CD4-positive, alpha-beta T cell treated with Interleukin-21 for 1 hour (primary cell): ENCODE results near the gene ITIH1.
"Not testable (repeated sequence)": the region's sequence is repeated elsewhere in the genome, so short reads cannot be mapped to it uniquely, and the experiment has no call there.

ENCODE experiments used
- DNase-seq: peaks from one replicate; pipeline ENCODE4 v3.0.0-alpha.2; 2020

The ITIH1 gene

DNA sequence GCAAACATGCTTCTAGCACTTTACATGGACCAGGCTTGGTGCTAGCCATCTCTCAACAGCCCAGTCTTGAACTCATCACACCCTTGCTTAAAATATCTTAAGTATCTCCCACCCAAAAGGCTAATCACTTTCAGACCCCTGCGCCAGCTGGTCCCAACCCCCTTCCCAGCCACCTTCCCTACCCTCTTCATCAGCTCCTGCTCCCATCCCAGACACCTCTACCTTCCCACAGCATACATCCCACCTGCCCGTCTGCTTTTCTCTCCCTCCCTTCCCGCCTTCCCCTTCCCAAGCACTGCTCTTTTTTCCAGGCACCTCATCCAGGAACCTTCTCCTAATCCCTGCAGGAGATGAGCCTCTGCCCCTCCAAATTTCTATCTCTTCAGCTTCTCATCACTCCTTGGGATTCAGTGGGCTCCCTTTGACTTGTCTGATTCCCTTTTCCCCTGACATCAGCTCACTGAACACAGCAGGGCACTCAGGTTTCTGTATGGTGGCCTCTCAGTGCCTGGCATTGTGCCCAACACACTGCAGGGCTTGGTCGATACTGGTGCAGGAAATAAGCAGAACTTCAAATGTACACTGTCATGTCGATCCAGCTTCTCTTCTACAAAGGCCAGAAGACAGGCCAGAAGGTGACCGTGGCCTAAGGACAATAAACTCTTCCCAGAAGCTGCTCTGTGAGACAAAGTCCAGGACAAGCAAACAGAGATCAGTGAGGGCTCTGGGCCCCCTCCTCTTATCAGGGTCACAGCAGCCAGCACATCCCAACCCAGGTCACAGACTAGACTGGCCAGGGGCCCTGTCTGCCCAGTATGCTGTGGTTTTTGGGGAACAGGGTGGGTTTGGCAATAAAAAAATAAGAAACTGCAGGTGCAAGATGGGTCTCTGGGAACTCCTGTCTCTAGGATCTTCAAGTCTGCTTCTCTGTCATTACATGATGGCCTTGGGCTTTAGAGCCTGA lies 2.2 kb upstream of the ITIH1 start:
- DNase-seq = no peak

DNA sequence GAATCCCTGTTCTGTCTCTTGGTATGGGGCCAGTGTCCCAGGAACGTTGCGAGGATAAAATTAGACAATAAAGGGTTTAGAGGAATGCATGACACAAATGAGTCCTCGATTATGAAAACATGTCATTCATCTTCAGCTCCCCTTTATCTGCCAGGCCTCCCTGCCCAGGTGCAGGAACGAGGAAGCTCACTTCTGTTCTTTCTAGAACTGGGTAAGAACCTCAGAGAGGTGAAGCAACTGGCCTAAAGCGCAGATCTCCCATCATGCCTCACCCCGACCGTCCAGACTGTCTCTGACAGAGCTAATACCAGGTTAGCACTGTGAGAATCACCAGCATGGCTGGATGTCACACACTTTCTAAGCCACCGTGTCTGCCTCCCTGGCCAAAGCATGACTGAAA lies 1.5 kb upstream of the ITIH1 start:
- DNase-seq = no peak

DNA sequence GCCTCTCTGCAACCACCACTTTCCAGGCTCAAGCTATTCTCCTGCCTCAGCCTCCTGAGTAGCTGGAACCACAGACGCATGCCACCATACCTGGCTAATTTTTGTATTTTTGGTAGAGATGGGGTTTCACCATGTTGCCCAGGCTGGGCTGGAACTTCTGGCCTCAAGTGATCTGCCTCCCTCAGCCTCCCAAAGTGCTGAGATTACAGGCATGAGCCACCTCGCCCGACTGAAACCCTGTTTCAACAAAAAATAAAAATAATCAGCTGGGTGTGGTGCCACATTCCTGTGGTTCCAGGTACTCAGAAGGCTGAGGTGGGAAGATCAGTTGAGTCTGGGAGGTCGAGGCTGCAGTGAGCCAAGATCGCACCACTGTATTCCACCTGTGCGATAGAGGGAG lies 913 bp upstream of the ITIH1 start:
- DNase-seq = not testable (repeated sequence)

DNA sequence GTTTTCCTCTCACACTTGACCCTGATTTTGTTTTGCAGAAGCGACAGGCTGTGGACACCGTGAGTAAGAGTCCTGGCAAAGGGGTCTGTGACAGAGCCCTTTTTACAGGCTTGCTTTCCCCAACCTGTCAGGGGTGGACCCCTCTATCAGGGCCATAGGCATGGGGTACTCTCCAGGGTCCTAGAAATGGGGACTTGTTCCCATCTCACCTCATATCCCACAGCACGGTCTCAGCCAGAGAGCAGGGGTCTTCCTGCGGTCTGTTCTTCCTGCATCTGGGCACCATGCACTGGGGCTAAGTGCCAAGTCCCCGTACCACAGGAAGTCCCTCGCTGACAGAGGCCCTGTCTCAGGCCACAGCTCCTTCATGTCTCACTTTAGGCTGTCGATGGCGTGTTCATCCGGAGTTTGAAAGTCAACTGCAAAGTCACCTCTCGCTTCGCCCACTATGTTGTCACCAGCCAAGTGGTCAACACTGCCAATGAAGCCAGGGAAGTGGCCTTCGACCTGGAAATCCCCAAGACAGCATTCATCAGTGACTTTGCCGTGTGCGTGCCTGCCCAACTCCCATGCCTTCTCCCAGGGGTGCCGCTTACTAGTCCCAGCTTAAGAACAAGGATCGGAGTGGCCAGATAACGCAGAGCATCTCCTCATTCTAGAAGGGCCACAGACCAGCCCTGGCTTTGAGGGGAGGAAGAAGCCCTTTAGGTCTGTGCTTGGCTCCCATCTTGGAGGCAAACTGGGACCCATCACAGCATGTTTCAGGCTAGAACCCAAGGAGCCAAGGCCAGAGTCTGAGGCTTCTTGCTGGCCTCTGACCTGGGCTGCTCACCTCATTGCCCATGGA lies 783 bp downstream of the ITIH1 start:
- no peak for DNase-seq

DNA sequence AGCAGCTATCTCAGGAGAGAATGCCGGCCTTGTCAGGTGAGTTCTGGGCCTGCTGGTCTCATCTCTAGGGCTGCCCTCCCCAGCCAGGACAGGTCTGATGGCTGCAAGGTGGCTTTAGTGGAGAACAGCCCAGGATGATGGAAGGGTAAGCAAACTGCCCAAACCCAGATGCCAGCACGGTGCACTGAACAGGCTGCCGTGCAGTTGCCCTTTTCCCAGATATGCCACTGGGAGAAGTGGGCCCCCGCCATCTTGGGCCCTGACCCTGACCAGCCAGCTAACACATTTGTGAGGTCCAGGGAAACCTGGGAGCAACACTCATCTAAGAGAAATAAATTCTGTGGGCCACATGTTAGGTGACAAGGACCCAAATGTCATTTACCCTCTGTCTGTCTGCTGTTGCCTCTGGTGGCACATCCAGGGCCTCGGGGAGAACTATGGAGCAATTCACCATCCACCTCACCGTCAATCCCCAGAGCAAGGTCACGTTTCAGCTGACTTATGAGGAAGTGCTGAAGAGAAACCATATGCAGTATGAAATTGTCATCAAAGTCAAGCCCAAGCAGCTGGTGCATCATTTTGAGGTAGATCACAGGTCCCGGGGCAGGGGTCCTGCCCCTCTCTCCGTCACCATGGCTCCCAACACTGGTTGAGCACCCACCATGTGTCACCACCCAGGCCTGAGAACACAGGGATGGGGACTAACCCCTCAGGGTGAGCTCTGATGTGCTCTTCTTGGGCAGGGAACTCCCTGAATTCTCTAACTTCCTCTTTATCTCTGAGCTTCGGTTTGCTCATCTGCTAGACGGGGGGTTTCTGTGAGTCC lies 1.8 kb downstream of the ITIH1 start:
- no peak for DNase-seq

DNA sequence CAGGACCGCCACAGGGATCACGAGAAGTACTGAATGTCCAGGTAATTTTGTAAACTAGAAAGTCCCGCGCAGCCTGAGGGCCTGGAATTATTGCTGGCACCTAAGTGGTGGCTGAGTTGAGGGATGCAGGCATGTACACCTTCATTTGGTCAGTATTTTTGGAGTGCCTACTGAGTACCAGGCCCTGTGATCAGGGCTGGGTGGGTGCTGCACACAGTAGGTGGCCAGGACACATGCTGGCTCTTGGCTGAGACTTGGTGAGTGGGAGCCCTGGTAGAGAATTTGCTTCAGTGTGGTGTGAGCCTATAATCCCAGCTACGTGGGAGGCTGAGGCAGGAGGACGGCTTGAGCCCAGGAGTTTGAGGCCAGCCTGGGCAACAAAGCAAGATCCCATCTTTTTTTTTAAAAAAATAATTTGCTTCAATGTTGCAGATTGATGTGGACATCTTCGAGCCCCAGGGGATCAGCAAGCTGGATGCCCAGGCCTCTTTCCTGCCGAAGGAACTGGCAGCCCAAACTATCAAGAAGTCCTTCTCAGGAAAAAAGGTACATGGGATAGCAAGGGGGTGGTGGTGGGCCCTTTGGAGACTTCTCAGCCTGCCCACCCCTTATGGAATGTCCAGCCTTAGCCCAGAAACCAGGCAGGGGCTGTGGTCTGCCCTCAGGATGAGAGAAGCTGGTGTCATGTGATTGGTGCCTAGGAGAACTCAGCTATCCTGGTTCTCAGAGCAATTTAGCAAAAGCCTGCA lies 2.6 kb downstream of the ITIH1 start:
- no peak for DNase-seq

DNA sequence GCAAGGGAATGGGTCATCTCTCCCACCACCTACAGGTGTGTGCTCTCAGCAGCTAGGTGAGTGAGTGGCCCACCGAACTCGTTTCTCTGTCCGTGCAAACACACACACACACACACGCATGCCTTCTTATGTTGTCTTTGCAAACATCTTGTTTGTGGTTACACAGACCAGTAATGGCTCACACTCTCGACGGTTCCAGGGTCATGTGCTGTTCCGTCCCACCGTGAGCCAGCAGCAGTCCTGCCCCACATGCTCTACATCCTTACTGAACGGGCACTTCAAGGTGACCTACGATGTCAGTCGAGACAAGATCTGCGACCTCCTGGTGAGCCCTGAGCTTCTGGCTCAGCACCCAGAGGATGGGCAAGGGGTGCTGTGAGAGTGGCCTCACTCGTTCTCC lies 4.3 kb downstream of the ITIH1 start:
- DNase-seq = no peak

DNA sequence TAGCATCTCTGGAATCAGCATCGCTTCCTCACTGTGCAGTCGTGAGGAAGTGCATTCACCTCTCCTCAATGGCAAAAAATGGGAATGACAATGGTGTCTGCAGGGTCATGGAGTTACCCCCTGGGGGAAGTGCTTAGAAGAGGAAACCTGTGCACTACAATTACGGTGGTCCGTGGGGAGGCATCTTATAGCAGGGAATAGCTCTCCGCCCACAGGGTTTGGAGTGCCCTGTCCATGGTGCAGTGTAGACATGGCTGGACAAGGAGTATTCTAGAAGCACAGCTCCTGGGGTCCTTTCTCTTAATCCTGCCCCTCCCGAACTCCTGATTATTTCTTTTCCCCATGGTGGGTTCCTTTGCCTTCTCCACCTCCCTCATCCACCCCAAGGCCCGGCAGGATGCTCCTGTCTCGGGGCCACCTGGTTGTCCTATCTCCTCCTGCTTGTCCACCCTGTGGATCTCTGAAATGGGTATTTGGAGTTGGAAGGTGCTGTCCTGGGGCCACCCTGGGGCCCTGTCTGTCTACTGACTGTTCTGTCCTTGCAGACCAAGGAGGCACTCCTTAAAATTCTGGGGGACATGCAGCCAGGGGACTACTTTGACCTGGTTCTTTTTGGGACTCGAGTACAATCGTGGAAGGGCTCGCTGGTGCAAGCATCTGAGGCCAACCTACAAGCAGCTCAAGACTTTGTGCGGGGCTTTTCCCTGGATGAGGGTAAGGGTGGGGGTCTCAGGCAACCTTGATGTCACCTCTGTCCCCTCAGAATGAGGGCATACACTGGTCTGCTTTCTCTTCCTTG lies 5.2 kb downstream of the ITIH1 start:
- no peak for DNase-seq

DNA sequence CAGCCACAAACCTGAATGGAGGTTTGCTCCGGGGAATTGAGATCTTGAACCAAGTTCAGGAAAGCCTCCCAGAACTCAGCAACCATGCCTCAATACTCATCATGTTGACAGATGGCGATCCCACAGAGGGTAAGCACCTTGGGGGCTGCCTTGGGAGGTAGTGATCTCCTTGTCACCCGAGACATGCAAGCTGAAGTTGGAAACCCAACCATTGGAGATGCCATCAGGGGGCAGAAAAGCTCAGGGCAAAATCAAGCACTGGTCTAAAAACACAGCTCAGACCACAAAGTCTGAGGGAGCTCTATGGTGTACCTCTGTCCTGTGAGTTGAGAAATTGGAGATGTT lies 5.8 kb downstream of the ITIH1 start:
- no peak for DNase-seq

DNA sequence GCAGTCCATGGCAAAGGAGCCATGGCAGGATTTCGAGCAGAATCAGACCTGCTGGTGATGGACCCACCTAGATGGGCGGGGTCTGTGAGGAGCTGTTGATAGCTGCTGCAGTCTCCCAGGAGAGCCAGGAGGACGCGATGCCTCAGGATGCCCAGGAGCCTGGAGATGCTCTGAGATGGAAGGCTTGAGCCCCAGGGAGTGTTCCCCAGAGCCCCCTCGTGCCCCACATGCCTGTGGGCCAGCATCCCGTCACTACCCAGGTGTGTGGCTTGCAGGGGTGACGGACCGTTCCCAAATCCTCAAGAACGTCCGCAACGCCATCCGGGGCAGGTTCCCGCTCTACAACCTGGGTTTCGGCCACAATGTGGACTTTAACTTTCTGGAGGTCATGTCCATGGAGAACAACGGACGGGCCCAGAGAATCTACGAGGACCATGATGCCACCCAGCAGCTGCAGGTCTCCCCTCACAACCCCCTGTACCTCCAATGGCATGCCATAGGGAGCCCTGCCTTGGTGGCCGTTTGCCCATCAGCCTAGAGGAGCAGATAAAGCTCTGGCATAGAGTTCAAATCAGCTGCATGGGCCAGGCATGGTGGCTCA lies 6.7 kb downstream of the ITIH1 start:
- no peak for DNase-seq

DNA sequence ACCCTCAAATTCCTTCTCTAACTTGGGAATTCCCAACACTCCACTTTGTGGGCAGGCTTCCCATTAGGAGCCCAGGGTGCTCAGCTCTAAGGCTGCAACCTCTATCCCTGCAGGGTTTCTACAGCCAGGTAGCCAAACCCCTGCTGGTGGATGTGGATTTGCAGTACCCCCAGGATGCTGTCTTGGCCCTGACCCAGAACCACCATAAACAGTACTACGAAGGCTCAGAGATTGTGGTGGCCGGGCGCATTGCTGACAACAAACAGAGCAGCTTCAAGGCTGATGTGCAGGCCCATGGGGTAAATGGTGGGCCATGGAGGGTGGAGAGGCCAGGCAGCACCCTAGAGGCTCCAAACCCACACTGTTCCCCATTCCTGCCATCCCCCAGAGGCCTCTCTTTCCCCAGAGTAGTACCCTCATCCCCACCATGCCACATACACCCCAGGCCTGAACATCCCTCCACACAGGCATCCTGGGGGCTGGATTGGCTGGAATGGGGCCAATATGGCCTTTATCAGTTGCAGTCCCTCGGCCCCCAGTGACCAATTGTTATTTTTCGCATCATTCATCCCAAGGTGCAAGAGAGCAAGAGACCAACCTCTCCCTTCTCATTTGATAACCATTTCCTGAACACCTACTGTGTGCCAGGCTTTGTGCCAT lies 7.7 kb downstream of the ITIH1 start:
- DNase-seq = no peak

DNA sequence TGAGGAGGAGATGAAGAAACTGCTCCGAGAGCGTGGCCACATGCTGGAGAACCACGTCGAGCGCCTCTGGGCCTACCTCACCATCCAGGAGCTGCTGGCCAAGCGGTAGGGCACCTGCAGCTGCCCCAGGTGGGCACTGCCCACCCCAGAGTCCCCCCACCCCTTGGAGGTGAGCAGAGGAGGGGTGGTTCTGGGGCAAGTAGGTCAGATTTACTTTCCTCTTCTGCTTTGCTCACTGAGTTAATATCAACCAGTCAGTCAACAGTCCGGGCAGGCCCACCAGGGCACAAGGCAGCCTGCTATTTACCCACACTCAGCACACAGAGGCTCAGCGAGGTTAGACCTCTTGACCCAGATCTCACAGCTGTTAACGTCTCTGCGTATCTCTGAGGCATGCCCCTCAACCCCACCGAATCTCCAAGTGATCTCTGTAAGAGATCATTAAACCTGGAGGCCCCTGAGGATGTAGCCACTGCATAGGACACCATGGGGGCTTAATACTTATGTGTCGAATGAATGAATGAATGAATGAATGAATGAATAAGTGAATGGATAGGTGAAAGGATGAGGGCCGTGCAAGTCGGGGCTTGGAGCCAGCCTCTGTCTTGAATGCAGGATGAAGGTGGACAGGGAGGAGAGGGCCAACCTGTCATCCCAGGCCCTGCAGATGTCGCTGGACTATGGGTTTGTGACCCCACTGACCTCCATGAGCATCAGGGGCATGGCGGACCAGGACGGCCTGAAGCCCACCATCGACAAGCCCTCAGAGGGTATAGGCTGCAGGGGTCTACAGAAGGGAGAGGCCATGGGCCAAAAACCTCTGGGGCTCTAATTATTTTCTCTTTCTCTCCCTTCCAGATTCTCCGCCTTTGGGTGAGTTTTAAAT lies 9.2 kb downstream of the ITIH1 start:
- no peak for DNase-seq

DNA sequence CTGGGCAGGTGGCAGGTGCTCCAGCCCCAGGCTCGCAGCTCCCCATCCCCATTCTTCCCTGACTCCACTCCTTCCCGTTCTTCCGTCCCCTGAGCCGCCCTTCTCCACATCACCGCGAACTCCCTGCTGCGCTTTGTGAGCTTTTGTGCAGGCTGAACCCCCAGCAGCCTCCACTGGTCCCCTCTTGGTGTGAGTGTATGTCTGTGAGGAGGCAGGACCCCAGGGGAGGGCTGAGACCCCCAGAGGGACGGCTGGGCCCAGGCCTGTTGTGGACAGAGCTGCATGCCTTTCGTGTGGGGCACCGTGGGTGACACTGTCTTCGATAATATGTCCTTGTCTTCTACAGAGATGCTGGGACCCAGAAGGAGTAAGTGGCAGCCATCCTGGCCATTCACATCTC lies 9.8 kb downstream of the ITIH1 start:
- DNase-seq = no peak

DNA sequence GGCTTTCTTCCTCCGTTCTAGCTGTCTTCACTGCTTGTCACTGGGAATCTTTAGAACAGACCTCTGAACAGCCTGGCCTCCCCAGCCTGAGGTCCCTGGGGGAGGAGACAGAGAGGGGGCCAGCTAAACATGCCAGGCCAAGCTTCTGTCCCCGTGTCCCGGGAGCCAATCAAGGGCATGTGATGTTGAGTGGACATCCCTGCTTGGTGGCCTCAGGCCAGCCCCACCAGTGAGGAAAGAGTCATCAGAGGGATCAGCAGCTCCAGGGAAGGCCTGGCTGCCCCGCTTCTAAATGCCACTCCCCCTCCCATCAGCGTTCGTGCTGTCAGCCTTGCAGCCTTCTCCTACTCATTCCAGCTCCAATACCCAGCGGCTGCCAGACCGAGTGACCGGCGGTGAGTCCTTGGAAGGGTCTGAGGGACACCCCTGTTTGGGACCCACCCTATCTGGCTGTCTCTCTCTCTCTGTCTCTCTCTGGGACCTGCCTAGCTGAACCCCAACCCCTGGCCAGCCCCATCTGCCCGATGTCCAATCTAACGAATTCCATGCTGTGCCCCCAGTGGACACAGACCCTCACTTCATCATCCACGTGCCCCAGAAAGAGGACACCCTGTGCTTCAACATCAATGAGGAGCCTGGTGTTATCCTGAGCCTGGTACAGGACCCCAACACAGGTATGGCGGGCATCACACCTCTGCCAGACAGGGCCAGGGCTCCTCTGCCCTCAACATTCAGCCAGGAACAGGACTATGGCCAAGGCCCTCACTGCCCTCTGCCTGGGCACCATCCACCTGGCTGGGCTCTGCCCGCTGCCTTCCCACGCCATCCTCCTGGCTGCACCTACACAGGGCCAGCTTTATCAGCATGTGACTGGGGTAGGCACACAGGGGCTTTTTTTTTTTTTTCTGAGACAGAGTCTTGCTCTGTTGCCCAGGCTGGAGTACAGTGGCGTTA lies 10.6 kb downstream of the ITIH1 start:
- DNase-seq = no peak

DNA sequence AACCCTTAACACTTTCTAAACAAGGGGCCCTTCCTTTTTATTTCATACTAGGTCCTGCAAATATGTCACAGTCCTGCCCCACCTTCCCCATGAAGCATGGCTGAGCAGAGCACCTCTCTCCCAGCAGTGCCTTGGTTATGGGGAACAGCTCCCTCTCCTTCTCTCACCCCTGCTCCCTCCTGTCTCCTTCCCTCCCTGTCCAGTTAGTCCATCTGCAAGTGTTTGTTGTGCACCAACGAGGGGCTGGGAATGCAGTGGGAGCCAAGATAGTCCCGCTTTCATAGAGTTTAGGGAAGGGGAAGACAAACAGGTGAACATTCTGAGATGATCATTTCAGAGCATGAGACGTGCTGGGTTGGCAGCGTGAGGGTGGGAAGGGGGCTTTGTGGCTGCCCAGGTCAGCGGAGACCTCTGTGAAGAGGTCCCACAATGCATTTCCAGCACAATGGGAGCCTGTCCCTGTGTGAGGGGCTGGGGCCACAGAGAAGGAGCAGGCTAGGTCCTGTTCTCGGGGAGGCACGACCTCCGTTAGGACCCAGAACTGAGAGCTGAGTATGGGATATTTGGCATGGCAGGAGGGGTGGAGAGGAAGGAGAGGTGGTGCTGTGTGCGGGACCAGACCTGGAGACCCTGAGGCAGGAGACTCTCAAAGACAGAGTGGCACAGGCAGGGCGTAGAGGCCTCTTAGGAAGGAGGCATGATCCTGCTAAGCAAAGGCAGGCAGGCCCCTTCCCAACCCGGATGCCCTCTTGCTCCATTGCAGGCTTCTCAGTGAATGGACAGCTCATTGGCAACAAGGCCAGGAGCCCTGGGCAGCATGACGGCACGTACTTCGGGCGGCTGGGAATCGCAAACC lies 11.7 kb downstream of the ITIH1 start:
- DNase-seq = no peak

DNA sequence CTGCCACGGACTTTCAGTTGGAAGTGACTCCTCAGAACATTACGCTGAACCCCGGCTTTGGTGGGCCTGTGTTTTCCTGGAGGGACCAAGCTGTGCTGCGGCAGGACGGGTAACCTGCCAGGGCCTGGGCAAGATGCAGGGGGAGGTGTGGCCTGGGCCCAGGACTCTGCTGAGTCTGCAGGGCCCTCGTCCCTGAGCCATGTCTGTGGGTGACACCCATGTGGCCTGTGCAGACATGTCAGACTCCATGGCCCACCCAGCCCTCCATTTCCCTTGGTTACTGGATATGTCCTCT lies 12.3 kb downstream of the ITIH1 start:
- DNase-seq = no peak

DNA sequence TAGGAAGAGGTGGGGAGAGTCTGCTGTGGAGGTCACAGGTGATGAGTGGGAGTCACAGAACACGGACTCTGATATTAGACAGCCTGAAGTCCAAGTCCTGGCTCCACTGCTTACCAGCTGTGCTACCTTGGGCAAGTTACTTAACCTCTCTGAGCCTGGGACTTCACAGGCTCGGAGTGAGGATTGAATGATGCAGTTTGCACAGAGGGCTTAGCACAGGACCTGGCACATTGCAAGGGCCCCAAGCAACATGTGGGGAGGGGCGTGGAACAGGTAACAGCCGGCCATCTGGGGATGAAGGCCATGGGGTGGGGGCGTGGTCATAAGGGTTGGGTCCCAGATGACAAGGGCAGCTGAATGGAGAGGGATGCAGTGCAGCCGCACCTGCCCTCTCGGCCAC lies 12.9 kb downstream of the ITIH1 start:
- DNase-seq = no peak

DNA sequence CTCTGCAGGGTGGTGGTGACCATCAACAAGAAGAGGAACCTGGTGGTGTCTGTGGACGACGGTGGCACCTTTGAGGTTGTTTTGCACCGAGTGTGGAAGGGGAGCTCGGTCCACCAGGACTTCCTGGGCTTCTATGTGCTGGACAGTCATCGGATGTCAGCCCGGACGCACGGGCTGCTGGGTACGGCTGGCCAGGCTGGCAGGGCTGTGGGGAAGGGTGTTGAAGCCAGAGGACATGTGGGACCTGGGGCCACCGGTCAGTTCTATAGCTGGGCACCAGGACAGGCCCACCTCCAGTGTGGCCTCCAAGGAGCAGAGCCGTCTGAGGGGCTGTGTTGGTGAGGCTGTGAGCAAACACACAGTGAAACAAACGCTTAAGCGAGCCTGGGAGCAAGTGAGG lies 13.3 kb downstream of the ITIH1 start:
- no peak for DNase-seq
